NCI-H345 (cell line): ENCODE measurements around the gene NDUFB2.
"Not testable (repeated sequence)": the region's sequence is repeated elsewhere in the genome, so short reads cannot be mapped to it uniquely, and the experiment has no call there.

Source experiments
- DNase-seq: peaks from one replicate; lab custom pipeline; 2025; lab: John Stamatoyannopoulos, UW

The NDUFB2 gene

GRCh38 chr7:140689199-140690152 is 7.0 kb upstream of the NDUFB2 start:
- DNase-seq = no peak

- DNase-seq = no peak
Measured at GRCh38 chr7:140691376-140692045, 5.0 kb upstream of the NDUFB2 start.

DNA sequence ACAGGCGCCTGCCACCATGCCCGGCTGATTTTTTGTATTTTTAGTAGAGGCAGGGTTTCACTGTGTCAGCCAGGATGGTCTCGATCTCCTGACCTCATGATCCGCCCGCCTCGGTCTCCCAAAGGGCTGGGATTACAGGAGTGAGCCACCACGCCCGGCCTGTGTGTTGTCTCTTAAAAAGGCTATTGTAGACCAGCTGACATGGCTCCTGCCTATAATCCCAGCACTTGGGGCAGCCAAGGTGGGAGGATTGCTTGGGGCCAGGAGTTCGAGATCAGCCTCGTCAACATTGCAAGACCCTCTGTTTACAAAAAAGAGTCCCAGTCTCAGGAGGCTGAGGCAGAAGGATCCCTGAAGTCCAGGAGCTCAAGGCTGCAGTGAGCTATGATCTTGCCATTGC is 2.7 kb upstream of the NDUFB2 start:
- DNase-seq = not testable (repeated sequence)

- DNase-seq = no peak
Measured at GRCh38 chr7:140694592-140694991, 1.9 kb upstream of the NDUFB2 start.

DNA sequence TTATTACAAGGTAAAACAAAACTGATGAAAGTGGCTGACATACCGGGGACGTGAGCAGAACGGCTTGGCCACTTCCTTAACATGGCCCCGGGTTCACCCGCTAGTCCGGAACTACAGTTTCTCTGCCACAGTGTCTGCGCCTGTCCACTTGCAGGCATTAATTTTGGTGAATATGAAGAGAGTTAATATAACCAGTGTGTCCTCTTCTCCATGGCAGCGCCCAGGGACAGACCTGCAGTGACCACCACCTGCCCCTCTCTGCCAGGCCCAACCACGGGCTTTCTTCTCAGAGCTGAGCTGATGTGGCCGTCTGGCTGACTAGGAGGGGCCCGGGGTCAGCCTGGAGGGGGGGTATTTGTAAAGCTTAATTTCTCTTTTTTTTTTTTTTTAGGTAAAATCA is 1.1 kb upstream of the NDUFB2 start:
- DNase-seq = no peak

GRCh38 chr7:140696024-140696679 is 356 bp upstream of the NDUFB2 start:
- peak; percentile 94 for DNase-seq

DNA sequence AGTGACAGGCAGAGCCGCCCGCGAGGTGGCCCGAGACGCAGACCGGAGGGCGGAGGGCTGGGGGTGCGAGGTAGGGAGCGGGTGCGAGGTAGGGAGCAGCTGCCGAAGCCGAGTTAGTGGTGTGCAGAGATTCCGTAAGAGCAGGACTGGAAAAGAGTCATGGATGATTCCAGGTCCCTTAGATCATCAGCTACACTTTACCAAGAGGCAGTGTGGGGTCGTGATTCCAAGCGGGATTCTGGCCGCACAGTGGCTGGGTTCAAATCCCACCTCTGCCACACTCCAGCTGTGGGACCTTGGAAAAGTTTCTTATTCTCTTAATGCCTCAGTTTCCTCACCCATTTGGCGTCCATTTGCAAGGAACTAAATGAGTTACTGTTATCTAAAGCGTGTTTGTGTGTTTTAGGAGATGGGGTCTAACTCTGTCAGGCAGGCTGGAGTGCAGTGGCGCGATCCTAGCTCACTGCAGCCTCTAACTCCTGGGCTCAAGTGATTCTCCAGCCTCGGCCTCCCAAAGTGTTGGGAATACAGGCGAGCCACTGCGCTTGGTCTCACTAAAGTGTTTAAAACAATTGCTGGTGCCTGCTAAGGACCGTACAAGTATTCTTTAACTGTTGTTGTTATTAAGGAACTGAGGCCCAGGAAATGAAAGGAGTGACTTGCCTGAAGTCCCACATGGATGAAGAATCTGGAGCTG is 1.1 kb downstream of the NDUFB2 start:
- no peak for DNase-seq

DNA sequence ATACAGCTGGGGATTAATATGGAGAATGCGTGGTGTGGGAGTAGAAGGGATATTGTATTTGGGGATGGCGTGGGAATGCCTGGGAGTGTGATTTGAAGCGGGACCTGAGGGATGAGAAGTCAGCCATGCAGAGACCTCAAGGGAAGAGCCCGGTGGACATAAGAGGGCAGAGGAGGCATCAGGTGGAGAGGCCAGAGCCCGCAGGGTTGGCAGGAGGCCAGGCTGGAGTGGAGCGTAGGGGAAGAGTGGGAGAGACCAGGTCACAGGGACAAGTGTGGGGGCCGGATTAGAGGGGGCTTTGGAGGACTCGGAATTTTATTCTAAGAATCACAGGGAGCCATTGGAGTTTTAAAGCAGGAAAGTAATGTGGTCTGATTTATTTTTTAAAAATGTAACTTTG is 2.0 kb downstream of the NDUFB2 start:
- DNase-seq = peak; percentile 6

DNA sequence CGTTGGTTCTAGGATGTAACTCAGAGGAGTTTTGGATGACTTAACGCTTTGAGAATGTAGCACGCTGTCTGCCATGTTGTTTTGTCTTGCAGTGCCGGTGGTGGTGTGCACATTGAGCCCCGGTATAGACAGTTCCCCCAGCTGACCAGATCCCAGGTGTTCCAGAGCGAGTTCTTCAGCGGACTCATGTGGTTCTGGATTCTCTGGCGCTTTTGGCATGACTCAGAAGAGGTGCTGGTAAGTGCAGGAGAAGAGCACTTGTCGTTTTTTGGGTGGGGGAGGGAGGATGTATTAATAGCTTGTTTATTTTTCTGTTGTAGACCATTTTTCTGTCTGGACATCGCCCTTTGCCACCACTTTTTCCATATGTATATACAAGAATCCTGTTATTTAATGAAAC is 6.3 kb downstream of the NDUFB2 start:
- DNase-seq = no peak

GRCh38 chr7:140704205-140704604 is 7.7 kb downstream of the NDUFB2 start:
- no peak for DNase-seq

DNA sequence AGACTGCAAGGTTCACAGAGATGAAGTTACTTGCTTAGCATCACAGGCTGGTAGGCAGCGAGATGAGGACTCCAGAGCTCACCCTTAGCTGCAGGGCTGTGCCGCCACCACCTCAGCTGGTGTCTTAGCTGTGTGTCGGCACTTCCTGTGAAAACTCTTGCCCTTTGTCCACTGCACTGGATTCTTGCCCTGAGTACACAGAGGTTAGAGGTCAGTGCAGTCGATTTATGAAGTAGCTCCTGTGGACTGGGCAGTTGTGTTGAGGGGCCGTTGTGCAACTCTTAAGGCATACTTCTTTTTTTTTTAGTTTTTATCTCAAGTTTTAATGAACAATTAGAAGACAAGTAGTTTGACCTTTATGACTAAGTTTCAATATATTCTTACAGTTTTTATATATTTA is 10.6 kb downstream of the NDUFB2 start:
- DNase-seq = no peak

- DNase-seq = not testable (repeated sequence)
Measured at GRCh38 chr7:140708764-140709163, 12.3 kb downstream of the NDUFB2 start.

DNA sequence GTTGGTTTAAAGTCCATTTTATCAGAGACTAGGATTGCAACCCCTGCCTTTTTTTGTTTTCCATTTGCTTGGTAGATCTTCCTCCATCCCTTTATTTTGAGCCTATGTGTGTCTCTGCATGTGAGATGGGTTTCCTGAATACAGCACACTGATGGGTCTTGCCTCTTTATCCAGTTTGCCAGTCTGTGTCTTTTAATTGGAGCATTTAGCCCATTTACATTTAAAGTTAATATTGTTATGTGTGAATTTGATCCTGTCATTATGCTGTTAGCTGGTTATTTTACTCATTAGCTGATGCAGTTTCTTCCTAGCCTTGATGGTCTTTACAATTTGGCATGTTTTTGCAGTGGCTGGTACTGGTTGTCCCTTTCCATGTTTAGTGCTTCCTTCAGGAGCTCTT is 15.9 kb downstream of the NDUFB2 start:
- DNase-seq = not testable (repeated sequence)

- DNase-seq = no peak
Measured at GRCh38 chr7:140714331-140715040, 18.0 kb downstream of the NDUFB2 start.

GRCh38 chr7:140719721-140720120 is 23.2 kb downstream of the NDUFB2 start:
- DNase-seq = no peak

DNA sequence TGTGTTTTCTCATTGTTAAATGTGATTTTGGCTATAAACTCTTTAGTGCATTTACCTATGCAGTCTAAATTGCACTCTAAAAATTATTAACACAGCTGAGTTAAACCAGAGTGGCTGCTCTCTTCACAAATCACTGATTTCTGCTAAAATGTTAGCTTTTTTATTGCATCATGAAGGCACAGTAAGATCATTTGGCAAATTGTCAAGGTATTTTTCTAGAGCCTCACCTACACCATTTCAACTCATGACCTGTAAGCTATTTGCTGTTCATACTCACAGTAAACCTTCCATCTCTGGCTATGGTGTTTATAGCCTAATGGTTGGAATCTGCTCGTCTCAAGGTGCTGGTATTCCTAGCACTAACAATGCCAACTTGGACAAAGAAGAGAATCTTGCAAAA is 25.7 kb downstream of the NDUFB2 start:
- DNase-seq = no peak

- DNase-seq = no peak
Measured at GRCh38 chr7:140723006-140723405, 26.5 kb downstream of the NDUFB2 start.

DNA sequence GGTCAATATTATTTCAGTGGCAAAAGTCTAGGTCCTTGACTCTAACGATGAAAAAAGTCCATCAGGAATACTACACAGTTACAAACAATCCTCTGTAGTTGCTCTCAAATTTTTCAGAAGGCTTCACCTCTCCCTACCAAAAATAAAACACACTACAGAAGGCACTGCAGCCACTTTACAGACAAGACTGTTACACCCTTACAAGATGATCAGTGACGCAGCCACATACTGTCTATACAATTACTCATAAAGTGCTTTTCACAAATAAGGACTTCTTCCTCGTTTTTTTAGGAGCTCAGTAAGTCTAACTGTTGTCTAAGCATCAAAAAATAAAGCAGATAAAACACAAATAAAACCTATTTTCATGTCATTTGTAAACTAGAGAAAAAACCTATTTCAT is 27.1 kb downstream of the NDUFB2 start:
- no peak for DNase-seq

- no peak for DNase-seq
Measured at GRCh38 chr7:140724706-140725105, 28.2 kb downstream of the NDUFB2 start.

- no peak for DNase-seq
Measured at GRCh38 chr7:140726281-140726680, 29.8 kb downstream of the NDUFB2 start.

- no peak for DNase-seq
Measured at GRCh38 chr7:140732416-140732815, 35.9 kb downstream of the NDUFB2 start.

- no peak for DNase-seq
Measured at GRCh38 chr7:140734096-140734495, 37.6 kb downstream of the NDUFB2 start.
